Right lobe of liver (tissue), 6 donors: ENCODE results near the gene LCE4A. TPM values are rescaled to one million over a fixed set of nuclear protein-coding genes. Genes with fewer than 3 reads are reported as not detected.

Experiments
- ATAC-seq, 4 donors: fragments of 200-7000 bp; cut with Tn5 transposase; one replicate each; pipeline ENCODE4 v1.9.1; 2020; ENCODE audit warnings: mild to moderate bottlenecking in 4 of 4, moderate library complexity in 4 of 4
- DNase-seq, 3 donors: peaks; one replicate each; pipeline ENCODE4 v3.0.0-alpha.2; 2020
- H3K27ac ChIP-seq, 3 donors: fragments of 200-600 bp; one replicate each; pipeline ENCODE4 v1.8.0; 2022
- H3K27me3 ChIP-seq, 2 donors: fragments of 200-600 bp; one replicate each; pipeline ENCODE4 v1.8.0; 2022
- H3K36me3 ChIP-seq, 4 donors: fragments of 200-600 bp; sonication (generic) in 1 of 4; one replicate each; pipeline versions ENCODE4 v1.5.1 to v1.8.0; 2017 to 2022; ENCODE audit warnings: control low read depth in 1 of 4
- H3K4me1 ChIP-seq, 4 donors: fragments of 200-600 bp; sonication (generic) in 1 of 4; one replicate each; pipeline versions ENCODE4 v1.5.1 to v1.8.0; 2017 to 2022; ENCODE audit warnings: control low read depth in 1 of 4
- H3K4me3 ChIP-seq, 3 donors: fragments of 200-600 bp; one replicate each; pipeline ENCODE4 v1.8.0; 2022
- H3K9me3 ChIP-seq, 4 donors: fragments of 200-600 bp; sonication (generic) in 1 of 4; one replicate each; pipeline versions ENCODE4 v1.5.1 to v1.8.0; 2017 to 2022; ENCODE audit warnings: control low read depth in 1 of 4
- POLR2A ChIP-seq: fragments of 450-650 bp; IDR thresholded peaks from one replicate; pipeline ENCODE4 v1.6.1; 2017; ENCODE audit warnings: antibody characterized with exemption, mild to moderate bottlenecking
- WGBS: methylation state at CpG from one replicate; pipeline ENCODE4 v1.1.6; 2018; ENCODE audit warnings: low coverage, low lambda C conversion rate; ENCODE audit not compliant: insufficient coverage; ENCODE audit errors: missing lambda C conversion rate; 5-methylcytosine and 5-hydroxymethylcytosine counted together
- intact Hi-C, 2 donors: fragments of 100-400 bp; cut with DNase I; formaldehyde crosslinking; loops; one replicate each; pipeline versions ENCODE4 v1.11.2 to v1.14.1; 2022
- total RNA-seq, 6 experiments: library from RNA; depleted of rRNA in 2 of 6; stranded (reverse); fragments of >200 nt in 2 of 6; fragmentation: NEBNext Ultra II Directional in 3 of 6; extraction: Animal tissue kit (Norgen Biotek cat#: 25700) in 3 of 6; gene quantifications; one replicate each; pipeline versions ENCODE4 v1.1.0 to v1.2.4, GENCODE V29; 2016 to 2023
- TF ChIP-seq, protein P1 (sequence below), 4 donors: fragments of 200-600 bp in 3 of 4; fragments of 450-650 bp in 1 of 4; IDR thresholded peaks; one replicate each; pipeline versions ENCODE4 v1.5.1 to v1.8.0; 2016 to 2022; ENCODE audit warnings: antibody characterized with exemption in 4 of 4, mild to moderate bottlenecking in 2 of 4
- donor health status: DM: no; HTN: yes; CAD: no.
- donor health status: DM: no; HTN: no; CAD: no.
- donor health status: DM: no; HTN: no; CAD: no.
- donor health status: DM: no; HTN: yes; CAD: no.
- donor health status: DM: no; HTN: yes; CAD: no.

Gene LCE4A
- total RNA-seq, 6 experiments from 2014 or later: not detected

DNA sequence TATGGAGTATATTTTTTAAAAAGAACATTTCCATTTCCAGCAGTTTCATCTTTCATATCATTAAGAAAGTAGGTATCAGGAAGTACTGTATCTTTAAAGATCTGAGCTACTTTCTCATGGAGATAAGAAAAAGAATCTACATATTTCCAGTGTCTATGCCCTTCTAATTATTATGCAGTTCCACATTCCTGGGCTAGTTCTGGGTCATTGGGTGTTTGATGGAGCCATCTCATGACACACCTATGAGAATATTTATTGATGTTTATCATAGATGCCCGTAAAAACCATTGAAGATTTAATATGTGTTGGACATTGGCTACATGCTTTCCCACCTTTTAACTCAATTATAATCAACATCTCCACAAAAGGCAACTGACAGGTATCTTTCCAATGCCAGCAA lies 21.0 kb downstream of the LCE4A start:
- WGBS: 61% methylated on average over 1 of the region's 1 CpG
- H3K36me3 ChIP-seq: no peaks in the 10 kb centered on the region
- no peak for TF ChIP-seq POLR2A
- TF ChIP-seq, protein P1, sequence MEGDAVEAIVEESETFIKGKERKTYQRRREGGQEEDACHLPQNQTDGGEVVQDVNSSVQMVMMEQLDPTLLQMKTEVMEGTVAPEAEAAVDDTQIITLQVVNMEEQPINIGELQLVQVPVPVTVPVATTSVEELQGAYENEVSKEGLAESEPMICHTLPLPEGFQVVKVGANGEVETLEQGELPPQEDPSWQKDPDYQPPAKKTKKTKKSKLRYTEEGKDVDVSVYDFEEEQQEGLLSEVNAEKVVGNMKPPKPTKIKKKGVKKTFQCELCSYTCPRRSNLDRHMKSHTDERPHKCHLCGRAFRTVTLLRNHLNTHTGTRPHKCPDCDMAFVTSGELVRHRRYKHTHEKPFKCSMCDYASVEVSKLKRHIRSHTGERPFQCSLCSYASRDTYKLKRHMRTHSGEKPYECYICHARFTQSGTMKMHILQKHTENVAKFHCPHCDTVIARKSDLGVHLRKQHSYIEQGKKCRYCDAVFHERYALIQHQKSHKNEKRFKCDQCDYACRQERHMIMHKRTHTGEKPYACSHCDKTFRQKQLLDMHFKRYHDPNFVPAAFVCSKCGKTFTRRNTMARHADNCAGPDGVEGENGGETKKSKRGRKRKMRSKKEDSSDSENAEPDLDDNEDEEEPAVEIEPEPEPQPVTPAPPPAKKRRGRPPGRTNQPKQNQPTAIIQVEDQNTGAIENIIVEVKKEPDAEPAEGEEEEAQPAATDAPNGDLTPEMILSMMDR (IDR thresholded peaks at IDR 0.05): no peak
- no peak overlapping the region for H3K4me3 ChIP-seq
- no peaks in the 10 kb centered on the region for H3K9me3 ChIP-seq
- intact Hi-C loops: no loop called here
- DNase-seq (no peak), ATAC-seq (no peak)
- no peak overlapping the region for H3K27ac ChIP-seq
- H3K27me3 ChIP-seq: no peaks in the 10 kb centered on the region
- H3K4me1 ChIP-seq: no peaks in the 10 kb centered on the region

DNA sequence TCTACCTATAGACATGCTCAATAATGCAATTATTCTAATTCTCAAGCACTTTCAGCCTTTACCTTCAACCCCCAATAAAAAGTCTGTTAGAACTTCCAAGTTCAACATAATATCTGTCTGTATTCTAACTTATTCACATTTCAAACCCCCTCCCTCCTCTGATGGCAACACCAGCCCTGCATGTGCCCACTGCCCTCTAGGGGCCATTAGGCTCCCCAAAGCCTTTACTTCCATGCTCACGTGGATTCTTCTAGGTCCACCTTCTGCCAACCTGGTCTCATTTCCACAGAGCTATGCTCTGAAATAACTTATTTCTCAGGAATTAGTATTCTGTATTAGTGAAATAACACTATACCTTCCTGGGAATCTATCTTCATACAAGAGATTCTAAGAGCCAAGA lies 27.7 kb downstream of the LCE4A start:
- H3K36me3 ChIP-seq: no peaks in the 10 kb centered on the region
- 23% methylated on average over 1 of the region's 1 CpG for WGBS
- no peak overlapping the region for H3K4me3 ChIP-seq
- TF ChIP-seq POLR2A: no peak
- TF ChIP-seq, protein P1 (IDR thresholded peaks at IDR 0.05): peak in 3 of 4 donors; percentile 38 to 54 (median 40)
- H3K27me3 ChIP-seq: no peaks in the 10 kb centered on the region
- ATAC-seq: peak; percentile 47 to 59 (median 54)
- no peaks in the 10 kb centered on the region for H3K9me3 ChIP-seq
- intact Hi-C loops: no loop called here
- no peaks in the 10 kb centered on the region for H3K4me1 ChIP-seq
- no peak overlapping the region for H3K27ac ChIP-seq
- DNase-seq: no peak

DNA sequence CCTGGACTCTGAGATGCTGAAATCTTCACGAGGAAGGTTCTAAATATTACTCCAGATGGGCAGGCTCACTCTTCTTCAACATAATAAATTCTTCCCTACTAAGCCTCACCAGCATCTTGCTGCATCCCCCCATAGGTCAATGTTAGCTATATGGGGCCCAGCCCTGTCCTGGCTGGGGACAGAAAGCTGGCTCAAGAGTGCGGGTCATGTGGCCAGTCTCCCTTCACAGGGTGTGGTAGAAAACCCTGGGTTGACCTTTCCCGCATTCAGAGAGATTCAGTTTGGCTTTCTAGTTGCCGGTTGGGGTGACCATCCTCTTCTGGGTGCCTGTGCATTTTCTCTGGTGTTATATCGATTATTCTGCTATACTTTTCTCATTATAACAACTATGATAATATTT lies 30.0 kb downstream of the LCE4A start:
- DNase-seq (no peak), ATAC-seq (no peak)
- Histone ChIP-seq H3K27me3 (no peaks in the 10 kb centered on the region), H3K27ac (no peak overlapping the region), H3K9me3 (no peaks in the 10 kb centered on the region), H3K4me1 (no peaks in the 10 kb centered on the region), H3K4me3 (no peak overlapping the region), H3K36me3 (no peaks in the 10 kb centered on the region)
- intact Hi-C loops: no loop called here
- TF ChIP-seq, protein P1 (IDR thresholded peaks at IDR 0.05): no peak
- TF ChIP-seq POLR2A: no peak
- WGBS: 57% methylated on average over 5 of the region's 5 CpGs

DNA sequence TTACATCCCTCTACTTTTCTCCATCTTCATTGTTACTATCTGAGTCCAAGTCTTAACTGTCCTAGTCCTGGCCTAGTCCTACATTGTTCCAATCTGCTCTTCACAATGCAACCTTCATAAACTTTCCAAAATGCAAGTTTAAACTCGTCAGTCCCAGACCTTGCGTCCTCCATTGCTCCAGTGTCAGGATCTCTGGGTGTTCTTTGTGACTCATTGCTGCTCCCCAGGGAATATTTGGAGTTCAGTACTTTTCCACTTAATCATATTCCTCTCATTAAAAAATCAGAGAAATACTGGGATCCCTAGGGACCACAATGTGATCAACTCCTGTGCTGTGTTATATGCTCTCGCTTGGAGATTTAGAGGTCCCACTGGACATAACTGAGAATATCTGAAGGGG lies 31.9 kb downstream of the LCE4A start:
- WGBS: 60% methylated on average over 3 of the region's 3 CpGs
- TF ChIP-seq, protein P1 (IDR thresholded peaks at IDR 0.05): no peak
- TF ChIP-seq POLR2A: no peak
- no peak overlapping the region for H3K27ac ChIP-seq

DNA sequence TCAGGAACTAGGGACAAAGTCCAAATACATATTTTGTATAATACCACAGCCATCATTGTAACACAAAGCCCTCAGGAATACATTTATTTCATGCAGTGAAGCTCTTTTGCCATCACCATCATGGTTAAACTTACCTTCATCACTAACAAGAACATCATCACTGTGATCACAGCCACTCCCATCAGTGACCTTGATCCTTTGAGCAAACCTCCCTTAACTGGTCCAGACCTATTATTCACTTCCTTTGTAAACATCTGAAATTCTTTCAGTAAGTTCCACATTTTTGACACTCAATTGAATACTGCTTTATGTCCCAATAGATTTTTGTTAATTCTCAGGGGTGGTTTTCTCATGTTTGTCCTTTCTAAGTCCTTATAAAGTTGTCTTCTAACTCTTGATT lies 33.7 kb downstream of the LCE4A start:
- ATAC-seq: no peak
- no peaks in the 10 kb centered on the region for H3K36me3 ChIP-seq
- no peak overlapping the region for H3K4me3 ChIP-seq
- no peaks in the 10 kb centered on the region for H3K4me1 ChIP-seq
- DNase-seq: no peak
- no peaks in the 10 kb centered on the region for H3K9me3 ChIP-seq
- intact Hi-C loops: no loop called here
- no peaks in the 10 kb centered on the region for H3K27me3 ChIP-seq
- TF ChIP-seq, protein P1 (IDR thresholded peaks at IDR 0.05): no peak
- TF ChIP-seq POLR2A: no peak
- no peak overlapping the region for H3K27ac ChIP-seq

More for the DNA sequence above, 31.9 kb downstream of the LCE4A start:
- no peak for ATAC-seq
- intact Hi-C loops: no loop called here
- H3K27me3 ChIP-seq: no peaks in the 10 kb centered on the region
- no peak for DNase-seq
- H3K9me3 ChIP-seq: no peaks in the 10 kb centered on the region
- H3K36me3 ChIP-seq: no peaks in the 10 kb centered on the region
- H3K4me3 ChIP-seq: no peak overlapping the region
- H3K4me1 ChIP-seq: no peaks in the 10 kb centered on the region
